Hindlimb muscle (tissue), 1 donor: ENCODE measurements around the gene R3HDM1. TPM values are rescaled to one million over a fixed set of nuclear protein-coding genes. Genes with fewer than 3 reads are reported as not detected.

Experiments used
- DNase-seq: peaks from one replicate; pipeline ENCODE4 v3.0.0-alpha.2; 2013
- polyA plus RNA-seq: library from polyadenylated mRNA; unstranded; fragments of 120-200 nt; gene quantifications from one replicate; pipeline ENCODE4 v1.2.1, GENCODE V29; 2013; ENCODE audit not compliant: insufficient read length

Gene R3HDM1
- polyA plus RNA-seq, 1 donor = 23.8 TPM

GRCh38 chr2:135728064-135728743, 196.9 kb downstream of the R3HDM1 start:
- no peak for DNase-seq

GRCh38 chr2:135732561-135732960, 201.3 kb downstream of the R3HDM1 start:
- no peak for DNase-seq

DNA sequence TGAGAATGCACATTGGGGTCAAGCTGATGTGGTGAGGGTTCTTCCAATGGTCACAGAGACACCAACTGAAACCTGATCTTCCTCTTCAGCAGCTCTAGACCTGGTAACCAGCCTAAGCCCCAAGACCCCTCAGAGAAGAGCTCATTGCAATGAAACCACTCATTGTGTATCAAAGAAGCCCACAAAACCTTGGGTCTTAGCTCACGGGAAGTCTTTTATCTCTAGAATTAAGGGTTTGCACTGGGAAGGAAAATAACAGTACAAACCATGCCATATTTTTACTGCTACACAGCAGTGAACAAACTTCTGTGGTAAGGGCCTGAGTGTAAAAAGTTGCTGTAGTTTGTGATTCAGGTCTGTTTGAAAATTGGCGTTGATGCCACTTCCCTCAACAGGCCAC, 201.8 kb downstream of the R3HDM1 start:
- no peak for DNase-seq

DNA sequence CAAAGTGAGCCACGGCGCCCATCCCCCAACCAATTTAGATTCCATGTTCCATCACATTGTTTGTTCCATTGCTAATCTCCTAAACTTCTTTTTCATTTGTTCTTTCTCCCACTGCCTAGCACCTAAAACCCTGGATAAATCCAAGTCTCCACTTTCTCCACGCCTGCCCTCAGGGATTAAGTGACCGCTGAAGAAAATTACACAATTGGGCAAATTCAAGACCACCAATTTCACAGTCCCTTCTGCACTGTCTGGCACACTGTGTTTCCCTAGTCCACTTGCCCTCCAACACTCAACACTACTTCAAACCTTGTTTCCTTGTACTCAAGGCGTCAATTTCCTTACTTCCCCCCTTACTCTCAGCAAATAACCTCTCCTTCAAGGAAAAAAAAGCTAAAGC, 205.3 kb downstream of the R3HDM1 start:
- no peak for DNase-seq

GRCh38 chr2:135740206-135740605, 208.9 kb downstream of the R3HDM1 start:
- DNase-seq = no peak

- DNase-seq = no peak
These were observed 209.7 kb downstream of the R3HDM1 start for GRCh38 chr2:135741043-135741394.

DNA sequence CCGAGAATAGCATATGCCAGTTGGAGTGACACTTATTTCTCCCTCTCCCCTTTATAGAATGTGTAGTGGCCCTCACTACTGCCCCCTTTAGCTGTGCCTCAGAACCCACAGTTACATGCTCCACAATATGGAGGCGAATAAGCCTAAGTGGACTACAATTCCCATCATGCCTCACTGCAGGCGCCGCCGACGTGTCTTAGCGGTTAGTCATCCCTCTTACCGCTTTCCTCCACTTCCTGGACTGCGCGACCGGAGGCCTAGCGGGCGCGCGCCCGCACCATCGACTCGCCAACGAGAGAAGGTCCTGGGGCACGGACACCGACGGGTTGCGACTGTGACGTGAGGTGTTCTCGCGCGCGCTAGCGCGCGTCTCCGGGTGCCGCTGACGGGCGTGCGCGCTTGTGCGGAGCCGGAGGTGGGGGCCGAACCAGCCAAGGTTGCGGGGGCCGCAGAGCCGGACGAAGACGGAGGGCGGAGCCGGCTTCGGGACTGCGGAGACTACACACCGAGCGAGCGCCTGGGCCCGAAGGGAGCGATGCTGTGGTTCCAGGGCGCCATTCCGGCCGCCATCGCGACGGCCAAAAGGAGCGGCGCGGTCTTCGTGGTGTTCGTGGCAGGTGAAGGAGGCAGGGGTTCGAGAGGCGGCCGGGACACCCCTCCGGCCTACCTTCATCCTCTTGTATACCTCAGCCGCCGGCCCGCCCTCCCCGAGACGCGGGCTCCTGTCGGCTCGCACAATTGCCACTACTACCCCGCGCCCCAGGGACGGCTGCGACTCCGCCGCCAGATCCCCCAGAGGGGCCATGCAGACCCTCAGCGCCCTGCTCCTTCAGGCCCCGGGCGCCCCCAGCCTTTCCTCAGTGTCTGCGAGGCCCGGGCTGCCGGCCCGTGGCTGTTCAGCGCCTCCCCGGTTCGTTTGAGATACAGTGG, 210.4 kb downstream of the R3HDM1 start, which contains the start of gene UBXN4:
UBXN4 (plus strand) TSS at position 461 of the 930 bp plus-strand sequence; CDS start at position 536, 75 bp downstream.
- DNase-seq = peak; percentile 99

- DNase-seq = peak; percentile 68
These were observed 211.1 kb downstream of the R3HDM1 start for GRCh38 chr2:135742325-135742757.

DNA sequence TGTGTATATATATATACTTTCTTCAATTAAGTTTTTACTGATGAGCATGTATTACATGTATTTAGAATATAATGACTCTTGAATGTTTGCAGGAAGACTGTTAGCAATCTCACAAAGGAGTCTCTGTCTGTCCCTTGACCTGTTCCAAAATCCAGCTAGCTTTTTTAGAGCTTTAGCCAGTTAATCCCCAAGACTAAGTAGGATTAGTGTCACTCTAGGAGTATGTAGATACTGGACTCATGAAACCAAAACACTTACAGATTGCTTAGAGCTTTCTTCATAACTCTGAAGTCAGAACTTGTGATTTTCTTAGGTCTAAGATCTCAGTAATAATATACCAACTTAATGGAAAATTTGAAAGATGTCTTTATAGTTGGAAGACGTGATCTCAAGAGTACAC, 212.6 kb downstream of the R3HDM1 start:
- DNase-seq = no peak

GRCh38 chr2:135744760-135745314, 213.6 kb downstream of the R3HDM1 start:
- no peak for DNase-seq

- DNase-seq = no peak
These were observed 214.3 kb downstream of the R3HDM1 start for GRCh38 chr2:135745545-135745944.

DNA sequence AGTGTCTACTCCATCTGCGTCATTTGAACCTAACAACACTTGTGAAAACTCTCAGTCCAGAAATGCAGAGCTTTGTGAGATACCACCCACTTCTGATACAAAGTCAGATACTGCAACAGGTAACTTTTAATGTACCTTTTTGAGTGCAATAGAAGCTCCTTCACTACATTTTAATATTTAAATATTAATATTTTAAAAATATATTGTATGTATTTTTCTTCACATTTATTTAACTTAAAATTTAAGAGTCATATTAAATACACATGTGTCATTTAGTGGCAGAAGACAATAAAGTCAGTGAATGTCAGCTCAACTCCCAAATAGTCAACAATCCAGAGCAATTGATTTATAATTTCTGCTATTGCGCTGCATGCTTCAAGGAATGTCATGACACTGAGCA, 224.3 kb downstream of the R3HDM1 start:
- DNase-seq = no peak

DNA sequence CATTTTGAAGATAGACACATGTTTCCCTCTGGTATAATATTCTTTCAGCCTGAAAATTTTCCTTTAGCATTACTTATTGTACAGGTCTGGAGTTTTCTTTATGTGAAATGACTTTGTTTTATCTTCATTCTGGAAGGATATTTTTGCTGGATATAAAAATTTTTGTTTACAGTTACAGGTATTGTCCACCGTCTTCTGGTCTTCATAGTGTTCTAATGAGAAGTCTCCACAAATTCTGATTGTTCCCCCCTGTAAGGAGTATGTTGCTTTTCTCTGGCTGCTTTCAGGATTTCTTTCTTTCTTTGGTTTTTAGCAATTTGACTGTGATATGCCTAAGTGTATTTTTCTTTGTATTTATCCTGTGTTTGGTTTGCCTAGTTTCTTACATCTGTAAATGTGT, 225.4 kb downstream of the R3HDM1 start:
- DNase-seq = no peak

DNA sequence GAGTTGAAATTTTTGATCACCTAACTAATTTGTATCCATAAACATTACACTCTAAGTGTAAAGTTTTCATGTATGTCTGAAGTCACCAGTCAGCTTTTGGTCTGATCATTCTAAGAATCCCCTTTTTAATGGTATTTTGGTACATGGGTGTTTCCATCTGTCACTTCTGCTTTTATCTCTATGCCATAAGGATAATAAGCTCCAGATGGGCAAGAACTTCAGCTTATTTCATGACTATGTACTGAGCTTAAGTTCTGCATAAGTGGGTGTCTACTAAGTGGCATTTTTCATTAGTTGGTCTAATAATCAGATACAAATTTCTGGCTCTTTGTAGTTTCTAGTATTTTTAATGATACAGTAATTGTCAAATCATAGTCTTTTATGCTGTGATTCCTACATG, 230.7 kb downstream of the R3HDM1 start:
- DNase-seq = no peak

DNA sequence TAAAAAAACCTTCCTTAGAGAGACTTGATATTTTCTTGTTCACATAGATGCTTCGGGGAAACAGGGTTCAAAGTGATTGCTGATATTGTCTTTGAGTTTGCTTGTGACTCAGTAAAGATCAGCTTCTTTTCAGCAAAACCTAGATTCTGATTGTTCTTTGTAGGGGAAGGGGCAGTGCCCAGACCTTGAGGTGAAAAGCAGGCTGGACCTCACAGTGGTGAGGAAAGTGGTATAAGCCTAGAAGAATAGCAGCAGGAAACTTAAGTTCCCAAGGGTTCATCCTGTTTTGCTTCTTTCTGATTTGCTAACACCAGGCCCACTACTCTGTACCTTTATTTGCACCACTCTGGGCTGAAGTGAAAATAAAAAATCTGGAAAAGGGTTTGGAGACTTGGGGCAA, 231.2 kb downstream of the R3HDM1 start:
- DNase-seq = no peak

GRCh38 chr2:135768863-135769262, 237.6 kb downstream of the R3HDM1 start:
- no peak for DNase-seq

GRCh38 chr2:135773319-135773718, 242.0 kb downstream of the R3HDM1 start:
- DNase-seq = no peak

GRCh38 chr2:135773917-135774316, 242.6 kb downstream of the R3HDM1 start:
- no peak for DNase-seq

Other genes with a start within 250 kb of the R3HDM1 start
- gene ZRANB3, start 266 bp upstream of the R3HDM1 start, polyA plus RNA-seq = 8.0 TPM
- gene UBXN4, start 210.4 kb downstream of the R3HDM1 start, polyA plus RNA-seq = 66.9 TPM